Forelimb muscle (tissue), 1 donor: ENCODE data around the gene BMAL1. TPM values are rescaled to one million over a fixed set of nuclear protein-coding genes. Genes with fewer than 3 reads are reported as not detected.

Source experiments
- DNase-seq: peaks from one replicate; pipeline ENCODE4 v3.0.0-alpha.2; 2013; ENCODE audit warnings: low read depth
- polyA plus RNA-seq: library from polyadenylated mRNA; unstranded; fragments of 120-200 nt; gene quantifications from one replicate; pipeline ENCODE4 v1.2.1, GENCODE V29; 2013; ENCODE audit not compliant: insufficient read length

The BMAL1 gene
- polyA plus RNA-seq, 1 donor, result 12.1 TPM

DNA sequence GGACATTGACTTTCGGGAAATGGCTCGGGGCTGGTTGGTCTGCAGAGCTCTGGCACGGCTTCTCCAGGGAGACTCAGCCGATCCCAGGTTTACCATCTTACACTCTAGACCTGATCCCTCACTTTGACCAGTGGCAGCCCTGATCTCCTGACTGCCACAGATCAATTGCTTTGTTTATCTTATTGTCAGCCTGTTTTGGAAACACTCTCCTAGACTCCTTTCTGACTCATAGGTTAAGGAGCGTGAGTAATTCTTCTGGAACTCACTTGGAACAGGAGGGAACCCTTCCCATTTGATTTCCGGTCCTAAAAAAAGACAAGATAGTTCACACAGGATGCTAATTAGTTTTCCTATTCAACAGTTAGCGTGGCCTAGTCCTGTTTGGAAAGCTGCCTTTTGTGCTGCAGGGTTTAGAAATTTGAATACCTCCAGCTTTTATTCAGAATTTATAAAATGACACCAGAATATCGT, 16.0 kb upstream of the BMAL1 start:
- peak; percentile 68 for DNase-seq

DNA sequence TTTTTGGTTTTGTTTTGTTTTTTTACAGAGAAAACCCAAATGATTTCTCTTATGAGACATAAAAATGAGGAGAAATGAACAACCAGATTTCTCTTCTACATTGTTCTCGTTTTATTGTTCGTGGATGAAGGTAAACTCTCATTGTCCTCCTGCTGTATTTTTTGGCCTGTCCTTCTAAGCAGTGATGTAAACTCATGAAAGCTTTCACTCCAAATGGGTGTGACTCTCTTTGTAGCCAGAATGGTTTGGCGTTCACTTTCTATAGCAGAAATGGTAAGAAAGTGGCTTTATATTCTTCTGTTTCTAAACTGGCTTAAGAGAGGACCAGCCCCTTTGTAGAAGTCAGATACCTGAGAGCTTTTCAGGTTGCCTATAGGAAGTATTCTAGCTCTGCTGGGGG, 15.5 kb upstream of the BMAL1 start:
- no peak for DNase-seq

DNA sequence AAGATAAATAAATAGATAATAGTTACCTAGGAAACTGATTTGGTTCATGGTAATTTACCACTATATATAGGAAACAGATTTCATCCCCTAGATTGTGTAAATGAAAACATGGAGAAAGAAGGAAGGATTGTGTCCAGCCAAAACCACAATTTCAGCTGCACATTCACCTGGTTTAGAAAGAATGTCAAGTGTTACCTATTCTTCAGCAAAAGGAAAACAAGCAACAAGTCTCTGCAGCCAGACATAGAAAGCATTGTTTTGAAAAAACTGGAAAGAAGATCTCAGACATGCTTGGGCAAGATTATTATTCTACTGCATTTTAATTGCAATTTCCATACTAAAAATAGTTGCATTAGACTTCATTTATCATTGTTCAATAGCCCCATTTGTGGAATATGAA, 8.8 kb upstream of the BMAL1 start:
- no peak for DNase-seq

DNA sequence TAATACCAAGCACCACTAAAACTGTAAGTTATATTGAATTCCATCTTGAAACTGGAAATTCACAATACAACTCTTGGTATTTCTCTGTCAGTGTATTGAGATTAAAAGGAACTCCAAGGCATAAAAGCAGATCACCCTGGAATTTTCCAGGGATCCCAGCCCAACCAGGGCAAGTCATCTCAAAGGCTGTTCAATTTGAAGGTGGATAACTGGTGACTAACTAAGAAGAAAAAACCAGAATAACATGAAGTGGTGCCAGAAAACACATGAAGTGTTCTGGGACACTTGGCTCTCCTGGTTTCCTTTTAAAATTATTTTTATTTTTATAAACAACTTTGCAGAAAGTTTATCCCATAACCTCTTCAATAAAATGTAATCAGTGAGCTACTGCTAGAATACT, 7.8 kb upstream of the BMAL1 start:
- DNase-seq, result no peak

DNA sequence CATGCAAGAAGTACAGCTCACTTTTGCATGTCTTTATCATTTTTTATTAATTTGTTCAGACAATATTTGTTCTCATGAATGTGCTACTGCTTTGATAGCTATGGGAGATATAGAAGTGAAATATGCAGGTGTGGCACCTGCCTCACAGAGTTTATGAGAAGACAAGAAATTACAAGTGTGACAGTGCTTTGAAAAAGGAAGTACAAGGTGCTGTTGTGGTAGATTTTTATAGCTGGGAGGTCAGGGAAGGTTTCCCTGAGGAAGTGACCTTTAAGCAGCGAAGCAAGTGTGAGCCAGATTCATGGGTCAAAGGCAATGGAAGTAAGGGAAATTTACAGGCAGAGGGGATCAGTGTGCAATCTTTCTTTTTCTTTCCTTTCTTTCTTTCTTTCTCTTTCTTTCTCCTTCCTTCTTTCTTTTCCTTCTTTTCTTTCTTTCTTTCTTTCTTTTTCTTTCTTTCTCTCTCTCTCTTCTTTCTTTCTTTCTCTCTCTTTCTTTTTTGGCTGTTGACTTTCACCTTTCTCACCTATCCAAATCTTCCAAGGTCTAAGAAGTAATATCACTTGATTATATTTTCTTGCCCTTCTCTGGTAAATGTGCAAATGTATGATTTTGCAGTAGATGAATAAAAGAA, 6.4 kb upstream of the BMAL1 start:
- no peak for DNase-seq

DNA sequence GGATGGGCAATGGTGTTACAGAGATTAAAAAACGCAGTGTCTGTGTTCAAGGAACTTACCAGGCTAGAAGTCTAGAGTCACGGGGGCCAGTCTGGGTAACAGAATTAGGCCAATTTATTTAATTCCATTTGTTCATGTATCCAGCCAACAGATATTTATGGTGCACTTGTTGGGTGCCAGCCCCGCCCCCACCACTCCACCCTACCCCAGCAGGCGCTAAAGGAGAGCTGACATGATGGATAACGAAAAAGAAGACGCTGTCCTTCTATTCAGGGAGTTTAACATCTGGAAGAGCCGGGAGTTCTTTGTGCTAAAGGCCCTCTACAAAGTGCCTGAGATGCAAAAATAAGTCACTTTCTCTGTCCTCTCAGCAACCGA, 1.1 kb upstream of the BMAL1 start:
- DNase-seq, result no peak

DNA sequence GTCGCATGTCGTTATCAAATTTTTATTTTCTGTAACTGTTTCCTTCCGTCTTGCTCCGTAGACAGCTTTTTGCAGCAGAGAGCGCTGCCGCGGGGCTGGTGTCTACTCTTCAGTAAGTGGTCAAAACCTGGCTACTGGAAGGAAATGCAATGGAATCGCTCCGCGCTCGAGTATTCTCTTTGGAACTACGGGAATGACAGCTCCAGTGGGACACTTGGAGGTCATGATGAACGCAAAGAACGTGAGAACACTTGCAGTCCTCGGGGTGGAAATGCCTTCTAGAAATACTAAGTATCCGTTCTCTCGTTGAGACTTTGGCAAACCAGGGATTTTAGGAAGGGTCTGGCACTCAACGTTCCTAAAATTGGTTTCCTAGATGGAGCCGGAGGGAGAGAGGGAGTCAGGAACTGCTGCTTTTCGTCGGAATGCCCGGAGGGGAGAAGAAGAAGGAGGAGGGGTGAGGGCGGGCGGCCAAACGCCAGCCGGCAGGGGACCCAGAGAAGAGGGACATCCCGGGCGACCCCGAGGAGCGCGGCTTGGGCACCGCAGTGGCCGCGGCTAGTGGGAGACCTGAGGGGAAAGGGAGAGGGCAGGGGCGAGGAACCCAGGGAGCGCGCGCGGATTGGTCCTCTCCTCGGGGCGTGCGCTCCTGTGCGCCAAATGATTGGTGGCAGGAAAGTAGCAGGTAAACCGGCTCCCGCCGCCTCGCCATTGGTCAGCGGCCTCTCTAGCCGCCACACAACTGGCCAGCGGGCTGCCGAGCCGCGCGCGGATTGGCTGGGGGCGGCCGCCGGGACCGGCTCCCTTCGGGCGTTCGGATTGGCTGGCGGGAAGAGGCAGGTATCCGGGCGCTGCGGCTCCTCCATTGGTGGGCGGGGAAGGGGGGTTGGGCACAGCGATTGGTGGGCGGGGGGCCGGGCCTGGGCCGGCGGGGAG, 490 bp upstream of the BMAL1 start:
- DNase-seq, result peak; percentile 72

DNA sequence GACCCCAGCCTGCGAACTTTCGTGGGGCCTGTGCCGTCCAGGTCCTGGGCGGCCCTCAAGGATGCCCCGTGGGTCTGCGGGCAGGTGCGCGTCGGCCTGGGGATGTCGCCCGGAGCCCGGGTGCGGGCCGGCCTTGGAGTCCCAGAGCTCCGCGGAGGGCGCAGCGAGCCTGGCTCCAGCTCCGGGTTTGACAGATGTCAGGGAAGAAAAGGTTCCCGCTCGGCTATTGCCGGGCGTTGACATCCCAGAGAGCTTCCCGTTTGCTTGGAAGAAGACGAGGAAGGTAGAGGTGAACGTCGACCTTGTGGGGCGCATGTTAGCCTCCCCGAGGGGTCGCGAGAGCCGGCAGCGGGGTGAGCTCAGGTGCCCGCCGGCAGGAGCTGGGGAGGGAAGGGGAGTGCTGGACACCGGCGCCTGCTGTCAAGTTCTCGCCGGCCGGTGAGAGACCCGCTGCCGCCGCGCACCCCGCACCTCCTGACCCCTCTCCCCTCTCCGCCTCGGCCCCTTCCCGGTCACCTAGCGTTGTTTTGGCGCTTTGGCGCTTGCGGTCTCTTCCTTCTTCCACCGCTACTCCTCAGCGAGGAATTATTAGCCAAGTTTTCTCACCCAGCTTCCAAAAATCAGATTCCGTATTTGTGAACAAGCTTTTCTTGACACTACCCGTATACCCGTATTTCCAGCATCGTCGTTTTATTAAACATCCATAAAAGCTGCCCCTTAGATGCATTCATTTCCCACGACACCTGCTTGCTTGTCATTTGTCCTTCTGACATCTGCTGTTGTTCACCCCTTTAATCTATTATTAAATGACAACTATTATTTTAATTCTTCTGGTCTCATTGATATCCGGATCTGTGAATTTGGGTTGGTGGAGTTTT, 1.3 kb downstream of the BMAL1 start:
- no peak for DNase-seq

DNA sequence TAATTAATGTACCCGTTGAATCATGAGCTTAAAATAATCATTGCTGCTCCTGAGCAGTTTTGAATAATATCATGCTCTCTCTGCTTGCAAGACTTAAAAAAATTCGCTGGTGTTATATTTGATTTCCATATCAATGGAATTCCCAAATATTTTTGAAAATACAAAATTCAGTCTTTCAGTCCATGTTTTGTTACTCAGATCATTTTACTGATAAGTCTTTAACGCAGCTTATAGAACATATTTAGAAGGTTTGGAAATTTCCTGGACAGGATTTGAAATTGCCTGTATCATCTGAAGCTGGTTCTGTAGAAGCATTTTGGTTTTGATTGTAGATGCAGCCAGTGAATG, 1.9 kb downstream of the BMAL1 start:
- DNase-seq, result no peak

DNA sequence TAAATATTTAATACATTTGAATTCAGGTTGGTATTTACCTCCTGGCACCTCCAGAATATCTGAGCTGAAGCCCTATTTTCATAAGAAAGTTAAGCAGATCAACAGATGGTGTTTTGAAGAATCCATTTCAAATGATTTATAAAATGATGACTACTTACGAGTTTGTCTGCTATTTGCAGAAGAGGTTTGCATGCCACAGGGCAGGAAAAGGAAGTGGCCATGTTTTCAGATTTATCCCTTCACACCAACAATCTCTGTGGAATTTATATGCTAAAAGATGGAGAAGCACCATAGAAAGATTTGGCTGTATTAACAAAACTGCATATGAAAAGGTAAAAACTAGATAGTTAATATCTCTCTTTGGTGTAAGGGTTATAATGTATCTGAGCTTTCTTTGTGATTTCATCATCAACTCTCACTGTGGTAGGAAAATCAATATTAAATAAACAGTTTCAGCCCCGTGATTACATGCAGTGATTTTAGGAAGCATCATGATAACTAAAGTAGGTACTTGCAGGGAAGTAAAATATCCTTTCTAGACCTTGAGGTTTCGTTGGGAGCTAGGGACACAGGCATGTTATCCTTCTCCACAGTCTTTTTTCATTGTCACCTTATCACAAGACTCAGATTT, 2.6 kb downstream of the BMAL1 start:
- DNase-seq, result no peak

DNA sequence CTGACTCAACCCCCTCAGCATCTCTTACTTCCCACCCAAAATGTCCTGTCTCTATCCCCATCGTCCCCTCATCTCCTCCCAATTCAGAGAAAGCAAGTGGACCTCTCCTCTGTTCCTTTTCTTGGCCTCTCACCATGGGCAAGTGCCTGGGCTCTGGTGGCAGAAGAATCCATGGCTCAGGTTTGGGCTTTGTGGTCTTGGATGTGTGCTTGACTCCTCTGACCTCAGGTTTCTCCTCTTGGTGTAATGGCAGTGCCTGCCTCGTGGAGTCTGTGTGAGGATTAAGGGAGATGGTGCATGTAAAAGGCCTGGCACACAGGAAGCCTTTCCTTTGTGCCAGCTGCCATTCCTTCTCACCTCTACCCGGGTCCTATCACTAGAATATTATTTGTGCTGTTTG, 3.2 kb downstream of the BMAL1 start:
- DNase-seq, result no peak

DNA sequence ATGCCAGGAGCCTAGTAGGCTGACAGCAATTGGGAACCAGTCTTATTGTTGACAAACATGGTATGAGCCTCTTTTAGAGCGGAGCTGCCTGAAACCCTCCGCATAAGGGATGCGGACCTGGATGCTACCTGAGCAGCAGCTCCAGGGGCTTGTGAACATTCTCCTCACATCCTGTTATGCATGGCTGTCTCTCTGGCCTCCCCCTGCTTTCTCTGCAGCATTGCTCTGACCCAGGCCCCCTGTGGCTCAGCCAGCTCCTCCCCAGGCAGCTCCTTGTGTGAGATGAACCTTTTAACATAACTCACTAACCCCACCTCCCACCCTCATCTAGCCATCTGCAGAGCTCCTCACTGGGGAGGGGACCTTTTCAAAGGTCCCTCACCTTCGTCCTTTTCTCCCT, 6.0 kb downstream of the BMAL1 start:
- no peak for DNase-seq

DNA sequence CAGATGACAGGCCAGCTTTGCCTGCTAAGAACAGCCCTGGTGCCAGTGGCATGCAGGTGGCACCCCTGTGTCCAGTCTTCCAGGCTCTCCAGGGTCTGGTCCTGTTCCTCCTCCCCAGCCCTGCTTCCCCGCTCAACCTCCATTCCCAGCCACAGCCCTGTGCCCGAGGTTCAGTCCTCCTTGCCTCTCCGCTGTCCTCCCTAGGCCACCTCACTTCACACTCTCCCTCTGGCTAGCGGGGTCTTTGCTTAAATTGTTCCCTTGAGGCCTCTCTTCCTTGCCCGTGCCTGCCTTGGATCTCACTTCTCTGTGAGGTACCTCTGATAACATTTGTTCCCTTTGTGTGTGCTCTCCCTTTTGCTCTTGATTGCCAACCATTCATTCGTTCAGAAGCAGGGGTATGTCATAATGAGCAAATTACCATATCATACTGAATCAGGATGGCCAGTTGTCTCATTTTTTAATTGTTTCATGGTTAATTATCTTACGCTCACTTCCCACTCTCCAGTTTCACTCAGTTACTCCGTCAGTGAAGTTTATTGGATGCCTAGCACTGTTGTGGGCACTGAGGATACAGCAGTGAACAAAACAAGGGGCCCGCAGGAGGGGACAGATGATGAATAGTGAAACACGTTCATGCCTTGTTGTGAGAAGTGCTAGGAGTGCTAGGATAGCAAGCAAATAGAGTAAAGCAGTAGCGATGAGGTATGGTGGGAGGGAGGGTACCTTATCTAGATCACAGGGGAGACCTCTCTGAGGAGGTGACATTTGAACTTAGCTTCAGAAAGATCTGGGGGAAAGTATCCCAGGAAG, 7.4 kb downstream of the BMAL1 start:
- no peak for DNase-seq

DNA sequence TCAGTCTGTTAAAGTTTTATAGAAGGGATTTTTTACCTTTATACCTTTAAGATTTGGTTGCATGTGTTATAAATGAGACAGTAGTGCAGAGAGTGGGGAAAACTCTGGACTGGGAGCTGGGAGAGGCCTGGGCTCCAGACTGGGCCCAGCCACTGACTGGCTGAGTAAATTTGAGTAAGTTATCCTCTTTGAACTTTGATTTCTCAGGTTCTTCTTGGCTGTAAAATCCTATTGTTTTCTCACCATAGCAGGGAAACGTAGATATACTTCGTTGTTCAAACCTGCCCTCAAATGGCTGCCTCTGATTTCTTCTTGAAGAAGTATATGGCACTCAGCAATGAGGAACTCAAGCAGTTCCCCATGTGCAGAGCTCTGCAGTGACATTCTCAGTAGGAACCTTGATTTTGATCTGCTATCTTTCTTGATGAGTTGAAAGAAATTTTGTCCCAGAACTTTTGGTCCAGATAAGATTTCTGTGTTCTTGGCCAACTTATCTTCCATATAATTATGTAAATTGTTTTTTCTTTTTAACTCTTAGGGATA, 8.8 kb downstream of the BMAL1 start:
- DNase-seq, result no peak

DNA sequence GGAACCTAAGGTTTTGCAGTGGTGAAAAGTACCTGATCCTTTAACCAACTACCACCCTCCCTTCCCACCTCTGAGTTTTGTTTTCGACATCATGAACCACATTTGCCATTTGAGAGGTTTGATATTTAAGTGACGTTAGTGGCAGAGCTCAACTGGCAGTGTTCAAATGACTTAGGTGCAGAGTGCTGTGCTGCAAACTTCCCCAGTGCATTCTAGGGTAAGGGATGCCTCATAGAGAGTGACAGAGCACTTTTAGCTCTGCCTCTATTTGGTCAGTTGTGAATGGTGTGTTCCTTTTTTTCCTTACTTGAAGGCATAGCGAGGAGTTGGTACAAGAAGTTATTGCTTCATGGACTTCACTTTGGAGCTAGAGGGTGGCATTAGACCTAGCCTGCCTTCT, 9.4 kb downstream of the BMAL1 start:
- no peak for DNase-seq

DNA sequence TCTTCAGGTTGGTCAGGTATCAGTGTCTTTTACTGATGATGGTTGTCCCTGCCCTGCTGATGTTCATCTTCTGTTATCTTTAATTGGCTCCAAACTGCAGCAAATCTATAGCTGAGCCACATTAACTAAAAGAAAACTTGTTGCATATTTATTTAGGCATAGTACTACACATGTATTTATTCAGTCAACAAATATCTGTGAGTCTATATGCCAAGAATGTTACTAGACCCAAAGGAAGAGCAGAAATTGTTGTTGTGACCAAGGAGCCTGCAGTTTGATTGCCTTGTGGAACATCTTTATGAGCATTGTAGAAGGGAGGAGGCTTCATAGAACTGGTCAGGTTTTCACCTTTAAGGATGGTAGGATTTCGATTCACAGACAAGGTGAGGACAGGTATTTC, 10.1 kb downstream of the BMAL1 start:
- no peak for DNase-seq

DNA sequence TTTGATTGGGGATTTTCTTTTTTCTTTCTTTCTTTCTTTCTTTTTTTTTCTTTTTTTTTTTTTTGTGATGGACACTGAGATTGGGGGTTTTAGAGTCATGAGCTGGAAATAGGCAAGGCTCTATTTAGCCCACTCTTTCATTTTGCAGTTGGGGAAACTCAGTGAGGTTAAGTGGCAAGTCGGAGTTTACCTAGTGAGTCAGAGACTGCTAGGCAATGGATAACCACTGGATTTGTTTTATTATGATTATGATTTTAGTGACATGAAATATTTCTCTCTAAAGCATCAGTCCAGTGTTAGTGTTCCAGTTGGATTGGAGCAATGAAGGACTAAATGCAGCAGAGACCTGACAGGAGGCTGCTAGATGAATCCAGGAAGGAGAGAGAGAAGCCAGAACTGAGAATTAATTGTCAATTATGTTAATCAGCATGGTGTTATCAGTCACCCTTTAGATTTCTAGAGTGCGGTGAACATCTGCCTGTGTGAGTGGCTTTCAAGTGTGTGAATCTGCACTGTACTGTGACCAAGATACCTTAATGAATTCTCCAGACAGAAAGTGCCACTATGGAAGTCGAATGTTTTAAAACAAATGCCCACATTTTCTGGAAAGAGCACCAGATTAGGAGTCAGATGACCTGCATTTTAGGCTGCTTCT, 10.9 kb downstream of the BMAL1 start:
- no peak for DNase-seq

DNA sequence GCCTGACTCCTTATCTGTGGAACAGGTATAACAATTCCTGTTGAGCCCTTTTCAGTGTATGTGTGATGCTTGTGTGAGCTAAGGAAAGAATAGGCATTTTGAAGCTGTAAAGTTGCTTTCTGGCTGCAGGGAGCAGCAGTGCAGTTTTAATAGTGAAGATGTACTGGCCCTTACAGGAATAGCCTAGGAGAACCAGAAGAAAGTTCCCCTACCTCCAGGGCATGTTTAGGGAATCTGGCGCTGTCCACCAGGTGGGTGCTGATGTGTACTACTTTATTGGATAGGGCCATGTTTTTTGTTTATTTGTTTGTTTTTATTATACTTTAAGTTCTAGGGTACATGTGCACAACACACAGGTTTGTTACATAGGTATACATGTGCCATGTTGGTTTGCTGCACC, 11.5 kb downstream of the BMAL1 start:
- no peak for DNase-seq

DNA sequence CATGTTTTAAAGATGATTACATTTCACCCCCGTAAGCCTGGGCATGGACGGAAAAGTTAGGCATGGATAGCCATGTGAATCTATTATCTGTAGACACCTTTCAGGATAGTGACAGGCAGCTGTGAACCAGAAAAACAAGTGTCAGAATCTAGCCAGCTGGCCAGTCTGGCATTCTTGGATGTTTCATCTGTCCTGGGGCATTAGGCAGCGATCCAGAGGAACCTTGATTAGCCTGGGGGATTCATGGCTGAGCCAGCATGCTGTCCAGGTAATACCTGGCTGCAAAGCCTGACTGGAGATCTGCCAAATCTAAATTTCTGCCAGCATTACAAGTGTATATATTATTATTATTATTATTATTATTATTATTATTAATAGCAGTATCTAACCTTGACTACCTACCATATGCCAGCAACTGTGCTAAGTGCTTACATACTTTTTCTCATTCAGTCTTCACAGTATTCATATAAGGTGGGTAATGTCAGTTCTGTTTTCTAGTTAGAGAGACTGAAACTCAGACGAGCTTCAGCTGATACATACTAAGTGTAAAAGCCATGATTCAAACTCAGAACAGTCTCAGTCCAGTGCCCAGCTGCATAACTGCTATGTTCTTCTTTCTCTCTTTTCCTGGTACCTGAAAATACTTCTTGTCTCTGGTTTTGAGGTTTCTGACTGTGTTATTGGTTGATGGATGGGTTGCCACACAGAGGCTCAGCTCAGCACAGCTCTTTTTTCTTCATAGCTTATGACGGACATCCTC, 12.8 kb downstream of the BMAL1 start:
- no peak for DNase-seq
